ENCODE data around the gene TFF2.
A peak's percentile ranks its signal among the peaks of the same experiment; 100 is the strongest.

The TFF2 gene

GRCh38 chr21:42343963-42344510, 6.8 kb downstream of the TFF2 start:
- DNase-seq = no peak

- no peak for DNase-seq
These were observed 7.2 kb downstream of the TFF2 start for GRCh38 chr21:42343556-42343955.

- DNase-seq = no peak
These were observed 7.7 kb downstream of the TFF2 start for GRCh38 chr21:42343101-42343500.

- DNase-seq = no peak
These were observed 8.8 kb downstream of the TFF2 start for GRCh38 chr21:42341776-42342542.

- DNase-seq = no peak
These were observed 10.4 kb downstream of the TFF2 start for GRCh38 chr21:42340187-42341050.

- no peak for DNase-seq
These were observed 11.8 kb downstream of the TFF2 start for GRCh38 chr21:42338729-42339715.

GRCh38 chr21:42337830-42338728, 12.7 kb downstream of the TFF2 start:
- peak; percentile 81 for DNase-seq

- no peak for DNase-seq
These were observed 13.5 kb downstream of the TFF2 start for GRCh38 chr21:42337276-42337675.

GRCh38 chr21:42336054-42336453, 14.7 kb downstream of the TFF2 start:
- DNase-seq = no peak

- no peak for DNase-seq
These were observed 18.1 kb downstream of the TFF2 start for GRCh38 chr21:42332557-42333317.

- DNase-seq = no peak
These were observed 19.1 kb downstream of the TFF2 start for GRCh38 chr21:42331660-42332059.

GRCh38 chr21:42330380-42331371, 20.1 kb downstream of the TFF2 start:
- no peak for DNase-seq

GRCh38 chr21:42324896-42325295, 25.9 kb downstream of the TFF2 start:
- no peak for DNase-seq

- no peak for DNase-seq
These were observed 28.9 kb downstream of the TFF2 start for GRCh38 chr21:42321845-42322244.

- DNase-seq = no peak
These were observed 29.6 kb downstream of the TFF2 start for GRCh38 chr21:42321231-42321630.

- DNase-seq = no peak
These were observed 30.0 kb downstream of the TFF2 start for GRCh38 chr21:42320791-42321190.

- DNase-seq = no peak
These were observed 30.8 kb downstream of the TFF2 start for GRCh38 chr21:42319851-42320572.

GRCh38 chr21:42319376-42319775, 31.4 kb downstream of the TFF2 start:
- DNase-seq = no peak

Measured in activated gamma-delta T cell treated with Interleukin-2 at 50 U/mL for 16 hours (primary cell).